Activated CD4-positive, alpha-beta T cell treated with anti-CD3 and anti-CD28 coated beads, Interleukin-2, amount 50 U/mL, for 48 hours (primary cell): ENCODE results near the gene MYL11.
A peak's percentile ranks its signal among the peaks of the same experiment; 100 is the strongest.

Experiments
- DNase-seq, 2 experiments: peaks; one replicate each; pipeline ENCODE4 v3.0.0-alpha.2; 2020

Gene MYL11

DNA sequence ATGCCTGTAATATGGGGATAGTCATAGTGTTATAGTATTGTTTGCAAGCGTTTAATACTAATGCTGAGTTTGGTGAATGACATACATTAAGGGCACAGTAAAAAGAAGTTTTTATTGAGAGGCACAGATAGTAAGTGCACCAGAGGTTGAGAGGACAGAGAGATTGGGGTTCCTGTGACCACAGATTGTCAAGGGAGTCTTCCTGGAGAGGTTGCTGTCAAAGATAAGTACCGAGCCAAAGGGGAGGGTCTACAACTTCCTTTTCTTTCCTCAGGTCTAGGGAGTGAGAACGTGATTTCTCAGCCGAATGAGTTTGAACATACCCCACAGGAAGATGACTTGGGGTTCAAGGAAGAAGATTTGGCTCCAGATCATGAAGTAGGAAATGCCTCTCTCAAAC, 22.5 kb downstream of the MYL11 start:
- no peak for DNase-seq

DNA sequence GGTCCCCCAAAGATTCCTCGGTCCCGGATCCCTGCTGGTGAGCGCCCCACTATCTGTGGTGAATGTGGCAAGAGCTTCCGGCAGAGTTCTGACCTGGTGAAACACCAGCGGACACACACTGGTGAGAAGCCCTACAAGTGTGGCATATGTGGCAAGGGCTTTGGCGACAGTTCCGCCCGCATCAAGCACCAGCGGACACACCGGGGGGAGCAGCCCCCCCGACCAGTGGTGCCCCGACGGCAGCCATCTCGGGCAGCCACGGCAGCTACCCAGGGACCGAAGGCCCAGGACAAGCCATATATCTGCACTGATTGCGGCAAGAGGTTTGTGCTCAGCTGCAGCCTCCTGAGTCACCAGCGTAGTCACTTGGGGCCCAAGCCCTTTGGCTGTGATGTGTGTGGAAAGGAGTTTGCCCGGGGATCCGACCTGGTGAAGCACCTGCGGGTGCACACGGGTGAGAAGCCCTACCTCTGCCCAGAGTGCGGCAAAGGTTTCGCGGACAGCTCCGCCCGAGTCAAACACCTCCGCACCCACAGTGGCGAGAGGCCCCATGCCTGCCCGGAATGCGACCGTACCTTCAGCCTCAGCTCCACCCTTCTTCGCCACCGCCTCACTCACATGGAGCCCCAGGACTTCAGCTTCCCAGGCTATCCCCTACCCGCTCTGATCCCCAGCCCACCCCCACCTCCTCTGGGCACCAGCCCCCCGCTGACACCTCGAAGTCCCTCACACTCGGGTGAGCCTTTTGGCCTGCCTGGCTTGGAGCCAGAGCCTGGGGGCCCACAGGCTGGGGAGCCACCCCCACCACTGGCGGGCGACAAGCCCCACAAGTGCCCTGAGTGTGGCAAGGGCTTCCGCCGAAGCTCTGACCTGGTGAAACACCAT, 23.4 kb downstream of the MYL11 start:
- DNase-seq: no peak

DNA sequence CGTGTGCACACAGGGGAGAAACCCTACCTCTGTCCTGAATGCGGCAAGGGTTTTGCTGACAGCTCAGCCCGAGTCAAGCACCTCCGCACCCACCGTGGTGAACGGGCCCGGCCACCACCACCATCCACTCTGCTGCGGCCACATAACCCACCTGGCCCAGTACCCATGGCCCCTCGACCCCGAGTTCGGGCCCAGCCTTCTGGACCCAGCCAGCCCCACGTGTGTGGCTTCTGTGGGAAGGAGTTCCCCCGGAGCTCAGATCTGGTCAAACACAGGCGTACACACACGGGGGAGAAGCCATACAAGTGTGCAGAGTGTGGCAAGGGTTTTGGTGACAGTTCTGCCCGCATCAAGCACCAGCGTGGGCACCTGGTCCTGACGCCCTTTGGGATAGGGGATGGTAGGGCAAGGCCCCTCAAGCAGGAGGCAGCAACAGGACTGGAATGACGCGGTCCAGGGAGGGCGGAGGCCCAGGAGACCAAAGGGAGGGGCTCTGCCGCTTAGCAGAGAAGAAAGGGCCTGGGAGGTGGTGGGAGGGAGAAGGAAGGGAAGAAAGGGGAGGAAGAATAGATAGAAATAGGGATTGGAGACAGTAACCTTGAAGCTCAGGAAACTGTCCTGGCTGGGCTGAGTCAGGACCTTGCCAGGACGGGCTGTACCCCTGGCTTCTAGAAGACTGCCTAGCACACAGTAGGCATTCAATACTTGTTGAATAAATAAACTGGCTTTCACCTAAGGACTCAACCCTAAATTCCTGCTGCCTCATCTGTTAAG, 24.2 kb downstream of the MYL11 start:
- no peak for DNase-seq

- DNase-seq: no peak
Measured at GRCh38 chr16:30399435-30400186, 25.0 kb downstream of the MYL11 start.

- DNase-seq: no peak
Measured at GRCh38 chr16:30401768-30402425, 27.3 kb downstream of the MYL11 start.

DNA sequence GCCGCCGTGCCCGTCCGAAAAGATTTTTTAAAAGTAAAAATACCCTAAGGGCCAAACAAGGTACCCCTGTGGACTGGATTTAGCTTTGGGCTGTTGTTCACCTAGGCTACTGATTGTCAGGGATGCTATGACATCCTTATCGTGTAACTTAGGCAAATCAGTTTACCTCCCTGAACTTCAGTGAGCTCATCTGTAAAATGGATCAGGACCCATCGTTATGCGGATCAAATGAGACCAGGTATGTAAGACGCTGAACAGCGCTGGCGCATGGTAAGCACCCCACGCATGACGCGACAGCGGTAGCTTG, 32.1 kb downstream of the MYL11 start:
- no peak for DNase-seq

- peak; percentile 97 to 98 for DNase-seq
Measured at GRCh38 chr16:30407102-30407803, 32.7 kb downstream of the MYL11 start, which contains the start of gene ZNF771. TSS of gene ZNF771 (plus strand) at chr16:30407606. CDS start at chr16:30408054, 448 bp downstream.

- no peak for DNase-seq
Measured at GRCh38 chr16:30407804-30408534, 33.4 kb downstream of the MYL11 start.

DNA sequence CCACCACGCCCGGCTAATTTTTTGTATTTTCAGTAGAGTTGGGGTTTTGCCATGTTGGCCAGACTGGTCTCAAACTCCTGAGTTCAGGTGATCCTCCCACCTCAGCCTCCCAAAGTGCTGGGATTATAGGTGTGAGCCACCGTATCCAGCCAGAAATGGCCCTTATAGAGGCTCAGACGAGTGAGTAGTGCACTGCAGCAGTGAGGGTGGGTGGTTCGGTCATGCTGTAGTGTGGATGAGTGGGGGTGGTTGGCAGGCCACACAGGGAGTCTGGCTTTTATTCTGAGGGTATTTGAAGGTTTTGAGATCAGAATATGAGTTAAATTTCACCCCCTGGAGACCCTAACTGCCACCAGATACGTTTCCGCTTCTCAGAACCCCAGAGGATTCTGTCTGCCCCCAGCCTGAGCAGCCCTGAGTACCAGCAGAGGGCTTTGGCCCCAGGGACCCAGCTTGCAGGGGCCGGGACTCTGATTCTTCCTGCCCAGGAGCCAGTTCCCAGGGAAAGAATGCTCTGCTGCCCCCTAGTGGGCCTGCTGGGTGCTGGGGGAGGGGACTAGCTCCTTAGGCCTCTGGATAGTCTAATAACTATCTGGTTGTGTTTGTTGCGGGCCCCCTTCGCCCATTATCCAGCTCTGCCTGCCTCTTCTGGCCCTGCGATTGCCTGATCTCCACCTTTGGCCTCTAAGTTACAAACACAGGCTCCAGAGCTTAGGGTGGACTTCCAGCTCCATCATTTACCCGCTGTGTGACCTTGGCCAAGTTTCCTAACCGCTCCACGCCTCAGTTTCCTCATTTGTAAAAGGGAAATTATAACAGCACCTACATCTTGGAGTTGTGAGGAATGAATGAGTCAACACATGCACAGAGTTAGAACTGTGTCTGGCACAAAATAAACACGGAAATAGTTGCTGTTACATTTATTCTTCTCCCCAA, 34.8 kb downstream of the MYL11 start:
- peak; percentile 96 to 97 for DNase-seq

GRCh38 chr16:30413112-30413806, 38.7 kb downstream of the MYL11 start:
- no peak for DNase-seq

GRCh38 chr16:30414159-30414558, 39.6 kb downstream of the MYL11 start:
- DNase-seq: no peak

DNA sequence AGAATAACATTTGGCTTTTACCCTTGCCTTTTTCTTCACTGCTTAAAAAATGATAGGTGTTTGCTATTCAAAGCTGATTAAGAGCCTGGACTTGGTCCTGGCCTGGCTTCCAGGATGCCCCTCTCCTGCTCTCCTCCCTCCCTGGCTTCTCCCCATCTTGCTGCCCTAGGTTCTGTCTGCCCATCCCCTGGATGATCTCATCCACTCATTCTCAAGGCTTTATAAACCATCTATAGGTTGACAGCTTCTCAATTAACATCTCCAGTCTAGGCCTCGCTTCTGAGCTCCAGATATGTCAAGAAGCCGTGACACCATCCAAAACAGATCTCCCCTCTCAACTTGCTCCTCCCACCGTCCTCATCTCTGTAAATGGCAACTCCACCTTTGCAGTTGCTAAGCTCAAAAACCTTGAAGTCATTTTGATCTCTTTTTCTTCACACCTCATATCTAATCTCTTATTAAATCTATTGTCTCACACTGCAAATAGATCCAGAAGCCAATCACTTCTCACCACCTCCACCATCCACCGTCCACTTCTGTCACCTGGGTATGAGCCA, 41.5 kb downstream of the MYL11 start:
- DNase-seq: no peak

DNA sequence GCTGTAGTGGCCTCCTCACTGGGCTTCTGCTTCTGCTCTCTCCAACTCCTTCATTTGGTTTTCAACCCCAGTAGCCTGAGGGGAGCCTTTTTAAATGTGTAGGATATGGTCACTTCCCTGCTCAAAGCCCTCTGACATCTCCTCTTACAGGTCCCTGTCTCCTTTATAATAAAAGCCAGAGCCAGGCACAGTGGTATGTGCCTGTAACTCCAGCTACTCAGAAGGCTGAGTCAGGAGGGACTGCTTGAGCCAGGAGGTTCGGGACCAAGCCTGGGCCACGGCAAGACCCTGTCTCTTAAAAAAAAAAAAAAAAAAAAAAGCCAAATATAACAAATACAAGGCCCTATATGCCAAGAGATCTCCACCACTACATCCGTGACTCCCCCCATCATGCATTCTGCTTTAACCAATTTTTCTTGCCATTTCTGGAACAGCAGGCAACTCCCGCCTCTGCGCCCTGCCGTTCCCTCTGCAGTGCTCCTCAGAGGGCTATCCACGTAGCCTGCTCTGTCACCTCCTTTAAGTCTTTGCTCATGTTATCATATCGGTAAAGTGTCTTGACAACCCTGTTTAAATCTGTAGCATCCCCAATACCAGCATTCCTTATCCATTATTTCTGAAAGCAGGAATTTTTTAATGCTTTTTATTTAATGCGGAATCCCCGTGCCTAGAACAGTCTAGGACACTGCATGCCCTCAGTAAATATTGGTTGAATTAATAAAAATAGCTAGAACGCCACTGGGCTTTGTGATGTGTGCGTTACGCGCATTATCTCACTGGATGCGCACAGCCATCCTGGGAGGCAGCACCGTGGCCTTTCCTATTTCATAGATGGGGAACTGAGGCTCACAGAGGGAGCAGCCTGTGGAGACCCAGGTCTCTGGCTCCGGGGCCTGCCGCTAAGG, 42.3 kb downstream of the MYL11 start:
- DNase-seq: peak in 1 of 2 experiments; percentile 37

DNA sequence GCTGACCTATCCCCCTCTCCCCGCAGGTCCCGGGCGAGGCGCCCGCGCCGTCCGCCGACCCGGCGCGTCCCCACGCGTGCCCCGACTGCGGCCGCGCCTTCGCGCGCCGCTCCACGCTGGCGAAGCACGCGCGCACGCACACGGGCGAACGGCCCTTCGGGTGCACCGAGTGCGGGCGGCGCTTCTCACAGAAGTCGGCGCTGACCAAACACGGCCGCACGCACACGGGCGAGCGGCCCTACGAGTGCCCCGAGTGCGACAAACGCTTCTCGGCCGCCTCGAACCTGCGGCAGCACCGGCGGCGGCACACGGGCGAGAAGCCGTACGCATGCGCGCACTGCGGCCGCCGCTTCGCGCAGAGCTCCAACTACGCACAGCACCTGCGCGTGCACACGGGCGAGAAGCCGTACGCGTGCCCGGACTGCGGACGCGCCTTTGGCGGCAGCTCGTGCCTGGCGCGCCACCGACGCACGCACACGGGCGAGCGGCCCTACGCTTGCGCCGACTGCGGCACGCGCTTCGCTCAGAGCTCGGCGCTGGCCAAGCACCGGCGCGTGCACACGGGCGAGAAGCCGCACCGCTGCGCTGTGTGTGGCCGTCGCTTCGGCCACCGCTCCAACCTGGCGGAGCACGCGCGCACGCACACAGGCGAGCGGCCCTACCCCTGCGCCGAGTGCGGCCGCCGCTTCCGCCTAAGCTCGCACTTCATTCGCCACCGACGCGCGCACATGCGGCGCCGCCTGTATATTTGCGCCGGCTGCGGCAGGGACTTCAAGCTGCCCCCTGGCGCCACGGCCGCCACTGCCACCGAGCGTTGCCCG, 43.1 kb downstream of the MYL11 start:
- DNase-seq: peak; percentile 84 to 89

DNA sequence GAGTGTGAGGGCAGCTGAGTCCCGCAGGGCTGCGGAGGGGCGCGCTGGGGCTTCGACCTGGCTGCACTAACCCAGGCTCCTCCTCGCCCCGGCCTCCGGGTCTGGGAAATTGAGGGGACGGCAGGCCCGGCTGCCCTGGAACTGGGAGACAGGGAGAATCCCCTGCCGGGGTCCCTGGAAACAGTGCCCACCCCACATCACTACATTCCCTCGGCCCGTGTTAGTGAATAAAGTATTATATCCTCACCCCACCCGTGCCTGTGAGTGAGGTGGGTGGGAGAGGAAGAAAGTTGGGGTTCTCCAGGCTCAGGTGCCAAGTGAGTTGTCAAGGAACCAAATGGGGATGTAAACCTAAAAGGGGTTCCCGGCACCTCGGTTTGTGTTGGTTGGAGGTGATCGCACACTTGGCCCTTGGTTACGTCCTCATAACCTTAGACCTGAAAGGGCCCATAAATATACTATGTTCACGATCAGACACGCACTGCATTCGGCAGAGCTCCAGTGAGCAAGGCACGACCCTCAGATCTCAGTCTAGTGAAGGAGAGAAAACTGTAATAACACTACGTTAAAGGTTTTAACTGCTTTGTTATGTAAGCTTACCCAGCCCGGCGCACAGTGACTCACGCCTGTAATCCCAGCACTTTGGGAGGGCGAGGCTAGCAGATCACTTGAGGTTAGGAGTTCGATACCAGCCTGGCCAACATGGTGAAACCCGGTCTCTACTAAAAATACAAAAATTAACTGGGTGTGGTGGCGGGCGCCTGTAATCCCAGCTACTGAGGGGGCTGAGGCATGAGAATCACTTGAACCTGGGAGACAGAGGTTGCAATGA, 44.0 kb downstream of the MYL11 start:
- DNase-seq: no peak

DNA sequence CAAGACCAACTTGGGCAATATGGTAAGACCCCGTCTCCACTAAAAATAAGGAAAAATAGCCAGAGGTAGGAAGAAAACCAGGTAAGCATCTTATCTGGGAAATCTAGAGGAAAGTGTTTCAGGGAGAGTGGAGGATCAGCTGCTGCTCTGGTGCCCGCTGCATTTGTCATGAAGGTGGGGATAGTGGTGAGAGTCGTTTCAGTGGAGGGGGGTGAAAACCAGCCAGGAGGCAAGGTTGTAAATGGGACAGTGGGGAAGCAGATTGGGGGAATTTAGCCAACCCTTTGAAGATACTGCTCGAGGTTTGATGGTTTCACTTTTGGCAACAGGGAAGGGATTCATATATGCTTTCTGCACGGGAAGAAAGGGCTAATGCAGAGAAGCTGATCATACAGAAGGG, 46.4 kb downstream of the MYL11 start:
- DNase-seq: no peak
